Thoracic aorta (tissue), 2 donors: ENCODE measurements around the gene TIMM10. TPM values are rescaled to one million over a fixed set of nuclear protein-coding genes. Genes with fewer than 3 reads are reported as not detected.

Experiments
- ATAC-seq: fragments of 150-250 bp; one replicate; pipeline ENCODE4 v1.8.0; 2017; ENCODE audit warnings: low read depth; ENCODE audit not compliant: insufficient number of reproducible peaks, low FRiP score
- DNase-seq: peaks from one replicate; pipeline ENCODE4 v3.0.0-alpha.2; 2020; ENCODE audit warnings: low spot score
- H3K27ac ChIP-seq, 2 donors: fragments of 200-600 bp; sonication (generic); 1 replicate in 1 of 2; 2 replicates in 1 of 2; pipeline ENCODE4 v1.5.1; 2016; ENCODE audit warnings: mild to moderate bottlenecking in 2 of 2, moderate library complexity in 2 of 2
- H3K27me3 ChIP-seq: fragments of 200-600 bp; sonication (generic); replicated peaks from 2 replicates; pipeline ENCODE4 v1.6.0; 2016; ENCODE audit warnings: mild to moderate bottlenecking; ENCODE audit not compliant: insufficient read depth
- H3K36me3 ChIP-seq: fragments of 200-600 bp; sonication (generic); one replicate; pipeline ENCODE4 v1.5.1; 2016
- H3K4me1 ChIP-seq, 2 donors: fragments of 200-600 bp; sonication (generic); 1 replicate in 1 of 2; 2 replicates in 1 of 2; pipeline versions ENCODE4 v1.5.1 to v1.6.0; 2016; ENCODE audit warnings: low read depth in 2 of 2, mild to moderate bottlenecking in 1 of 2; ENCODE audit not compliant: control insufficient read depth in 1 of 2
- H3K4me3 ChIP-seq: fragments of 200-600 bp; sonication (generic); 2 replicates; pipeline ENCODE4 v1.5.1; 2016; ENCODE audit warnings: mild to moderate bottlenecking
- H3K9me3 ChIP-seq: fragments of 200-600 bp; sonication (generic); 2 replicates; pipeline ENCODE4 v1.5.1; 2016
- total RNA-seq, 2 donors: library from RNA; depleted of rRNA; stranded (reverse); fragments of >200 nt; gene quantifications; one replicate each; pipeline versions ENCODE4 v1.1.0 to v1.2.3, GENCODE V29; 2016
- TF ChIP-seq, protein P1 (sequence below): fragments of 200-600 bp; sonication (generic); IDR thresholded peaks from one replicate; pipeline ENCODE4 v1.5.1; 2019; ENCODE audit warnings: antibody characterized with exemption

The TIMM10 gene
- total RNA-seq, 2 donors from 2014 or later, result 19.5 to 33.5 TPM

DNA sequence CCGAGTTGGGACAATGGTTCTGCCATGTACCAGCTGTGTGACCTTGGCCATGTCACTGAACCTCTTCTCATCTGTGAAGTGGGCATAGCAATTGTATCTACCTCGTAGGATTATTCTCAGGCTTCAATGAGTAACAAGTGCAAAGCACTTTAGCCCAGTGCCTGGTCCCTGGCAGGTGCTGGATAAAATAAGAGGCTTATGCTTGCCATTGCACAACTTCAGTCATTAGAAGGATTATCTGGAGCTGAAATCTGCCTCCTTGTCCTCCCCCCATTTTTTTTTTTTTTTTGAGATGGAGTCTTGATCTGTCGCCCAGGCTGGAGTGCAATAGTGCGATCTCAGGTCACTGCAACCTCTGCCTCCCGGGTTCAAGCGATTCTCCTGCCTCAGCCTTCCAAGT lies 14.0 kb upstream of the TIMM10 start:
- TF ChIP-seq, protein P1, sequence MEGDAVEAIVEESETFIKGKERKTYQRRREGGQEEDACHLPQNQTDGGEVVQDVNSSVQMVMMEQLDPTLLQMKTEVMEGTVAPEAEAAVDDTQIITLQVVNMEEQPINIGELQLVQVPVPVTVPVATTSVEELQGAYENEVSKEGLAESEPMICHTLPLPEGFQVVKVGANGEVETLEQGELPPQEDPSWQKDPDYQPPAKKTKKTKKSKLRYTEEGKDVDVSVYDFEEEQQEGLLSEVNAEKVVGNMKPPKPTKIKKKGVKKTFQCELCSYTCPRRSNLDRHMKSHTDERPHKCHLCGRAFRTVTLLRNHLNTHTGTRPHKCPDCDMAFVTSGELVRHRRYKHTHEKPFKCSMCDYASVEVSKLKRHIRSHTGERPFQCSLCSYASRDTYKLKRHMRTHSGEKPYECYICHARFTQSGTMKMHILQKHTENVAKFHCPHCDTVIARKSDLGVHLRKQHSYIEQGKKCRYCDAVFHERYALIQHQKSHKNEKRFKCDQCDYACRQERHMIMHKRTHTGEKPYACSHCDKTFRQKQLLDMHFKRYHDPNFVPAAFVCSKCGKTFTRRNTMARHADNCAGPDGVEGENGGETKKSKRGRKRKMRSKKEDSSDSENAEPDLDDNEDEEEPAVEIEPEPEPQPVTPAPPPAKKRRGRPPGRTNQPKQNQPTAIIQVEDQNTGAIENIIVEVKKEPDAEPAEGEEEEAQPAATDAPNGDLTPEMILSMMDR, result no peak
- no peak for DNase-seq
- H3K4me3 ChIP-seq, result no peak overlapping the region
- H3K36me3 ChIP-seq, result peaks cover 3% of the 10 kb centered on the region
- H3K27me3 ChIP-seq, result no peaks in the 10 kb centered on the region
- no peak overlapping the region for H3K27ac ChIP-seq
- no peak for ATAC-seq
- no peaks in the 10 kb centered on the region for H3K4me1 ChIP-seq
- H3K9me3 ChIP-seq, result no peaks in the 10 kb centered on the region

DNA sequence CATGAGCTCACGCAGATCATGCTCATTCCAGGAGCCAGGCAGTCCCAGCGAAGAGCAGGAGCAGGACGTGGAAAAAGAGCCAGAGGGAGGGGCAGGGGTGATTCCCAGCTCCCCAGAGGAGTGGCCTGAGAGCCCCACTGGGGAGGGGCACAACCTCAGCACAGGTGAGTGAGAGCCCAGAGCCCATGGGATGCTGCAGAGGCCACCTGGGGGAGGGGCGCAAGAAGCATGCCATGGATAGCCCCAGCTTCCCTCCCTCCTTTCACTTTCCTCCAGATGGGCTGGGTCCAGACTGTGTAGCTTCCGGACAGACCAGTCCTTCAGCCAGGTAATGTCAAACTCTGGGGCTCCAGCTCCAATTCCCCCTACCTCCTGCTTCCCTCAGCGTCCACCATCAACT lies 13.0 kb upstream of the TIMM10 start:
- Histone ChIP-seq H3K36me3 (no peaks in the 10 kb centered on the region), H3K4me1 (no peaks in the 10 kb centered on the region), H3K4me3 (no peak overlapping the region), H3K9me3 (no peaks in the 10 kb centered on the region), H3K27ac (no peak overlapping the region), H3K27me3 (no peaks in the 10 kb centered on the region)
- ATAC-seq, result no peak
- TF ChIP-seq, protein P1, result no peak
- DNase-seq, result no peak

DNA sequence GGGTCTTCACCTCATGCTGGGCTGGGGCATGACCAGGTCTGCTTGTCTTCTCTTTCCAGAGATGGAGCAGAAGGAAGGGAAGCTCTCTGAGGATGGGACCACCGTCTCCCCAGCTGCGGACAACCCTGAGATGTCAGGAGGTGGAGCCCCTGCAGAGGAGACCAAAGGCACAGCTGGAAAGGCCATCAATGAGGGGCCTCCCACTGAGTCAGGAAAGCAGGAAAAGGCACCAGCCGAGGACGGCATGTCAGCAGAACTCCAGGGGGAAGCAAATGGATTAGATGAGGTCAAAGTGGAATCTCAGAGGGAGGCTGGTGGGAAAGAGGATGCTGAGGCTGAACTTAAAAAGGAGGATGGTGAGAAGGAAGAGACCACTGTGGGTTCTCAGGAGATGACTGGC lies 12.0 kb upstream of the TIMM10 start:
- Histone ChIP-seq H3K27ac (no peak overlapping the region), H3K36me3 (no peaks in the 10 kb centered on the region), H3K4me3 (no peak overlapping the region), H3K4me1 (no peaks in the 10 kb centered on the region), H3K9me3 (no peaks in the 10 kb centered on the region), H3K27me3 (no peaks in the 10 kb centered on the region)
- ATAC-seq, result no peak
- no peak for DNase-seq
- TF ChIP-seq, protein P1, result no peak

DNA sequence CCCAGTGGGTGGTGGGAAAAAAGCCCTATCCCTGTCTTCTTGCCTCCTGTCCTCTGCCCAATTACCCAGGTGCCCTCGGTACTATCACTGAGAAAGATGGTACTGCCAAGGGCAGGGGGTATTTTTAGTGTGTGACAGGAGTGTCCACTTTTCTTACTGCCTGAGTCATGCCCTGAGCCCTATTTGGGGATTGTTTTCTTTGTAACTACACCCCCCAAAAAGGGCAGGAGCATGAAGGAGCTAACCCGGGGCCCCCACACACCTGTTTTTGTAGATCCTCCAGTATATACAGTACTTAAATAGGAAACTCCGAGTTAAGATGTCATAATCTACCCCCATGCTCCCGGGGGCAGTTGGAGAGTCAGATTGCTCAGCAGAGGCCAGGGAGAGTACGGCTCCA lies 10.6 kb upstream of the TIMM10 start:
- ATAC-seq, result no peak
- no peak overlapping the region for H3K4me3 ChIP-seq
- no peak overlapping the region for H3K27ac ChIP-seq
- no peaks in the 10 kb centered on the region for H3K36me3 ChIP-seq
- DNase-seq, result no peak
- H3K27me3 ChIP-seq, result no peaks in the 10 kb centered on the region
- TF ChIP-seq, protein P1, result no peak
- no peaks in the 10 kb centered on the region for H3K9me3 ChIP-seq
- no peaks in the 10 kb centered on the region for H3K4me1 ChIP-seq

DNA sequence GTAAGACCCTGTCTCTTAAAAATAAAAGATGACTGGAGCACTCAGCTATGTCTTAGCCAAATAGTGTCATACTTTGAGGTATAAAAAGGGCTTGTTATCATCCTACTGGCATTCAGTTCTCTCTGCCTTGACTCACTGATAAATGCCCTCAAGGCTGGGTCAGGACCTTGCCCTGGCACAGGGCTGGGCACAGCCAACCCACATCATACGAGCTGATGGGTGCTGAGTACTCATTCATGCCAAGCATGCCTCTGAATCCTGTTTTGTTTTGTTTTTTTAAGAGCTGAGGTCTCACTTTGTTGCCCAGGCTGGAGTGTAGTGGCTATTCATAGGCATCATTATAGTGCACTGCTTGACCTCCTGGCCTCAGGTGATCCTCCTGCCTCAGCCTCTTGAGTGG lies 8.8 kb upstream of the TIMM10 start:
- DNase-seq, result no peak

More for the DNA sequence above, 8.8 kb upstream of the TIMM10 start:
- no peaks in the 10 kb centered on the region for H3K36me3 ChIP-seq
- H3K4me1 ChIP-seq, result no peaks in the 10 kb centered on the region
- no peak overlapping the region for H3K27ac ChIP-seq
- no peak for ATAC-seq
- TF ChIP-seq, protein P1, result no peak
- H3K4me3 ChIP-seq, result no peak overlapping the region
- H3K27me3 ChIP-seq, result no peaks in the 10 kb centered on the region
- no peaks in the 10 kb centered on the region for H3K9me3 ChIP-seq
